Left ventricle myocardium inferior (tissue), 1 donor: Measurements from ENCODE around the gene ZCCHC2. TPM values are rescaled to one million over a fixed set of nuclear protein-coding genes. Genes with fewer than 3 reads are reported as not detected.

ENCODE experiments used
- DNase-seq: peaks from one replicate; pipeline ENCODE4 v3.0.0-alpha.2; 2020
- H3K27ac ChIP-seq: fragments of 200-600 bp; replicated peaks from 2 replicates; pipeline ENCODE4 v1.8.0; 2021
- H3K27me3 ChIP-seq: fragments of 200-600 bp; 2 replicates; pipeline ENCODE4 v1.8.0; 2021; ENCODE audit warnings: low read depth
- H3K36me3 ChIP-seq: fragments of 200-600 bp; 2 replicates; pipeline ENCODE4 v1.8.0; 2021
- H3K4me1 ChIP-seq: fragments of 200-600 bp; 2 replicates; pipeline ENCODE4 v1.8.0; 2021
- H3K4me3 ChIP-seq: fragments of 200-600 bp; 2 replicates; pipeline ENCODE4 v1.8.0; 2021; ENCODE audit warnings: mild to moderate bottlenecking, moderate library complexity
- H3K9me3 ChIP-seq: fragments of 200-600 bp; replicated peaks from 2 replicates; pipeline ENCODE4 v1.8.0; 2021
- intact Hi-C: fragments of 100-400 bp; cut with micrococcal nuclease; formaldehyde crosslinking; loops from one replicate; pipeline ENCODE4 v1.11.0; 2022
- total RNA-seq: library from RNA; stranded (reverse); fragmentation: NEBNext Ultra II Directional; extraction: Animal tissue kit (Norgen Biotek cat#: 25700); gene quantifications from one replicate; pipeline ENCODE4 v1.2.1, GENCODE V29; 2021
- TF ChIP-seq, protein P1 (sequence below): fragments of 200-600 bp; IDR thresholded peaks from 2 replicates; pipeline ENCODE4 v1.8.0; 2021; ENCODE audit warnings: antibody characterized with exemption, mild to moderate bottlenecking, borderline replicate concordance
- donor health status: DM: no; HTN: yes; CAD: no; lungs with severe emphysema.

The ZCCHC2 gene
- total RNA-seq, 1 donor from 2014 or later, result 13.1 TPM

DNA sequence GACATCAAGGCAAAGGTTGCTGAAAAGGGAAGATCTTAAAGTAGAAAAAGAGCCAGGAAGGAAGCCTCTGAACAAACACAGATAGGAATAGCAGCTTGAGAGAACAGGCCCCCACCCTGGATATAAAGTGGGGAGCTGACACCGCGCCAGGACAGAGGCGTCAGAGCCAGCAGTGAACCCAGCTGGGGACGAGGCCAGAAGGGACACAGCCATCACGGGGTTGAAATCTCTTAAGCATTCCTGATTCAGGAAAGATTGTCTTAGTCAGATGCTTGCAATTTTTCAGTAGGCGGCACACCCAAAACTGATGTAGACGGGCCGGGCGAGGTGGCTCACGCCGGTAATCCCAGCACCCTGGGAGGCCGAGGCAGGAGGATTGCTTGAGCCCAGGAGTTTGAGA, 98.7 kb downstream of the ZCCHC2 start:
- intact Hi-C loops, result no loop called here
- Histone ChIP-seq H3K4me1 (peaks cover 32% of the 10 kb centered on the region), H3K36me3 (no peaks in the 10 kb centered on the region), H3K4me3 (no peak overlapping the region), H3K27me3 (peaks cover 5% of the 10 kb centered on the region), H3K27ac (peak overlapping the region; percentile 79), H3K9me3 (no peaks in the 10 kb centered on the region)
- peak; percentile 63 for DNase-seq
- TF ChIP-seq, protein P1, sequence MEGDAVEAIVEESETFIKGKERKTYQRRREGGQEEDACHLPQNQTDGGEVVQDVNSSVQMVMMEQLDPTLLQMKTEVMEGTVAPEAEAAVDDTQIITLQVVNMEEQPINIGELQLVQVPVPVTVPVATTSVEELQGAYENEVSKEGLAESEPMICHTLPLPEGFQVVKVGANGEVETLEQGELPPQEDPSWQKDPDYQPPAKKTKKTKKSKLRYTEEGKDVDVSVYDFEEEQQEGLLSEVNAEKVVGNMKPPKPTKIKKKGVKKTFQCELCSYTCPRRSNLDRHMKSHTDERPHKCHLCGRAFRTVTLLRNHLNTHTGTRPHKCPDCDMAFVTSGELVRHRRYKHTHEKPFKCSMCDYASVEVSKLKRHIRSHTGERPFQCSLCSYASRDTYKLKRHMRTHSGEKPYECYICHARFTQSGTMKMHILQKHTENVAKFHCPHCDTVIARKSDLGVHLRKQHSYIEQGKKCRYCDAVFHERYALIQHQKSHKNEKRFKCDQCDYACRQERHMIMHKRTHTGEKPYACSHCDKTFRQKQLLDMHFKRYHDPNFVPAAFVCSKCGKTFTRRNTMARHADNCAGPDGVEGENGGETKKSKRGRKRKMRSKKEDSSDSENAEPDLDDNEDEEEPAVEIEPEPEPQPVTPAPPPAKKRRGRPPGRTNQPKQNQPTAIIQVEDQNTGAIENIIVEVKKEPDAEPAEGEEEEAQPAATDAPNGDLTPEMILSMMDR, result no peak

DNA sequence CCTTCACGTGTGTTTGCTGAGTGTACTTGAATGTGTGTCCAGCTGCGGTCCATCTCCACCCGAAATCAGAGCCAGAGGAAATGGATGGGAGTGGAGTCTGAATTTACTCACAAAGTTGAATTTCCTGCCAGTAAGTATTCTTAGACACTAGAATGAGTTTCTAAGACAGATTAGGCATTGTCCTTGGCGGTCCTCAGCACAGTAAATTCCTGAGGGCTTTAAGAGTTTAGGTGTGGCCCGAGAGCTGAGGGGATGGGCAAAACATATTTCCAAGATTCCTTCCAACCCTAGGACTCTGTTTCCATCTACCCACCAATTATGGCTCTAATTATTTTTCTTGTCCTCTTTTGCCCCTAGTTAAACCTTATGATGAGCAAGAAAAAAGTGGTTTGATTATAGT, 102.2 kb downstream of the ZCCHC2 start:
- Histone ChIP-seq H3K9me3 (no peaks in the 10 kb centered on the region), H3K27me3 (no peaks in the 10 kb centered on the region), H3K4me3 (no peak overlapping the region), H3K36me3 (no peaks in the 10 kb centered on the region), H3K27ac (peak overlapping the region; percentile 87), H3K4me1 (peaks cover 28% of the 10 kb centered on the region)
- TF ChIP-seq, protein P1, result no peak
- intact Hi-C loops, result no loop called here
- DNase-seq, result peak; percentile 27

Other genes starting within 250 kb of the ZCCHC2 start
- 1.6 TPM for gene TNFRSF11A, start 197.7 kb upstream of the ZCCHC2 start, total RNA-seq
- 5.9 TPM for gene PHLPP1, start 192.5 kb downstream of the ZCCHC2 start, total RNA-seq